Trophoblast cell (in vitro differentiated cells and primary cell): ENCODE measurements around the gene CHTF18.
"Not testable (repeated sequence)": the region's sequence is repeated elsewhere in the genome, so short reads cannot be mapped to it uniquely, and the experiment has no call there.

Experiments
- DNase-seq, 2 donors: peaks; one replicate each; pipeline ENCODE4 v3.0.0-alpha.2; 2016
- H2AFZ ChIP-seq: 2 replicates; pipeline ENCODE4 v1.6.1; 2013; ENCODE audit warnings: low read length, moderate library complexity, mild to moderate bottlenecking; ENCODE audit not compliant: insufficient read depth, poor library complexity
- H2AK5ac ChIP-seq: 2 replicates; pipeline ENCODE4 v1.6.1; 2013; ENCODE audit warnings: mild to moderate bottlenecking, low read length
- H2BK120ac ChIP-seq: 2 replicates; pipeline ENCODE4 v1.6.1; 2013; ENCODE audit warnings: low read length, mild to moderate bottlenecking, moderate library complexity; ENCODE audit not compliant: insufficient read depth, poor library complexity
- H2BK12ac ChIP-seq: 2 replicates; pipeline ENCODE4 v1.6.1; 2013; ENCODE audit warnings: mild to moderate bottlenecking, low read length, moderate library complexity
- H2BK5ac ChIP-seq: 2 replicates; pipeline ENCODE4 v1.6.1; 2013; ENCODE audit warnings: low read length, low read depth, moderate library complexity, mild to moderate bottlenecking; ENCODE audit not compliant: poor library complexity
- H3K14ac ChIP-seq: 2 replicates; pipeline ENCODE4 v1.6.1; 2013; ENCODE audit warnings: mild to moderate bottlenecking, low read length
- H3K18ac ChIP-seq: 2 replicates; pipeline ENCODE4 v1.6.1; 2013; ENCODE audit warnings: mild to moderate bottlenecking, low read length
- H3K23ac ChIP-seq: 2 replicates; pipeline ENCODE4 v1.6.1; 2013; ENCODE audit warnings: low read length
- H3K27ac ChIP-seq: 2 replicates; pipeline ENCODE4 v1.5.1; 2013; ENCODE audit warnings: low read depth, mild to moderate bottlenecking, inconsistent platforms, low read length, moderate library complexity
- H3K27me3 ChIP-seq: 2 replicates; pipeline ENCODE4 v1.6.1; 2013; ENCODE audit warnings: inconsistent platforms, mild to moderate bottlenecking, low read length, moderate library complexity; ENCODE audit not compliant: insufficient read depth
- H3K36me3 ChIP-seq, 2 experiments: 1 replicate in 1 of 2; 2 replicates in 1 of 2; pipeline ENCODE4 v1.6.1; 2013; ENCODE audit warnings: low read length in 2 of 2, mild to moderate bottlenecking in 2 of 2, moderate library complexity in 1 of 2; ENCODE audit not compliant: insufficient read depth in 2 of 2, control insufficient read depth in 1 of 2
- H3K4ac ChIP-seq: 2 replicates; pipeline ENCODE4 v1.6.1; 2013; ENCODE audit warnings: low read depth, mild to moderate bottlenecking, low read length, moderate library complexity
- H3K4me1 ChIP-seq, 2 experiments: 1 replicate in 1 of 2; 2 replicates in 1 of 2; pipeline ENCODE4 v1.6.1; 2013; ENCODE audit warnings: low read length in 2 of 2, mild to moderate bottlenecking in 2 of 2, moderate library complexity in 1 of 2; ENCODE audit not compliant: insufficient read depth in 2 of 2, control insufficient read depth in 1 of 2
- H3K4me2 ChIP-seq: 2 replicates; pipeline ENCODE4 v1.6.1; 2013; ENCODE audit warnings: inconsistent platforms, mild to moderate bottlenecking, low read length, moderate library complexity
- H3K4me3 ChIP-seq: 2 replicates; pipeline ENCODE4 v1.5.1; 2013; ENCODE audit warnings: mild to moderate bottlenecking, low read depth, low read length, inconsistent platforms
- H3K79me1 ChIP-seq: one replicate; pipeline ENCODE4 v1.6.1; 2013; ENCODE audit warnings: low read length
- H3K79me2 ChIP-seq: 2 replicates; pipeline ENCODE4 v1.6.1; 2013; ENCODE audit warnings: low read length, mild to moderate bottlenecking; ENCODE audit not compliant: control insufficient read depth, insufficient read depth, poor library complexity
- H3K9ac ChIP-seq: 2 replicates; pipeline ENCODE4 v1.6.1; 2013; ENCODE audit warnings: mild to moderate bottlenecking, low read length
- H3K9me3 ChIP-seq: 2 replicates; pipeline ENCODE4 v1.6.1; 2013; ENCODE audit warnings: low read depth, mild to moderate bottlenecking, control low read depth, inconsistent platforms, low read length; ENCODE audit not compliant: insufficient read depth
- H4K12ac ChIP-seq: 2 replicates; pipeline ENCODE4 v1.6.1; 2013; ENCODE audit warnings: low read depth, mild to moderate bottlenecking, low read length, moderate library complexity
- H4K8ac ChIP-seq: 2 replicates; pipeline ENCODE4 v1.6.1; 2013; ENCODE audit warnings: low read depth, mild to moderate bottlenecking, low read length, moderate library complexity
- H4K91ac ChIP-seq: one replicate; pipeline ENCODE4 v1.6.1; 2013; ENCODE audit warnings: low read depth, mild to moderate bottlenecking, low read length, moderate library complexity
- WGBS: extraction: QIAGEN DNeasy Blood & Tissue Kit; methylation state at CpG from one replicate; pipeline ENCODE4 v1.1.7; 2013; ENCODE audit warnings: missing lambda C conversion rate; ENCODE audit not compliant: insufficient read length, insufficient coverage; ENCODE audit errors: extremely low coverage; 5-methylcytosine and 5-hydroxymethylcytosine counted together

The CHTF18 gene

GRCh38 chr16:833411-833810, 45.0 kb downstream of the CHTF18 start:
- Histone ChIP-seq H2AFZ (no peak overlapping the region), H3K4ac (no peak overlapping the region), H4K12ac (no peak overlapping the region), H3K4me3 (no peak overlapping the region), H3K18ac (no peak overlapping the region), H2BK5ac (no peak overlapping the region), H3K79me1 (no peaks in the 10 kb centered on the region), H3K27ac (no peak overlapping the region), H4K8ac (no peak overlapping the region), H3K4me2 (no peak overlapping the region), H3K14ac (no peak overlapping the region), H3K27me3 (no peaks in the 10 kb centered on the region), H3K36me3 (no peaks in the 10 kb centered on the region), H3K4me1 (no peaks in the 10 kb centered on the region), H4K91ac (no peak overlapping the region), H3K9me3 (peaks cover 38% of the 10 kb centered on the region), H3K79me2 (no peaks in the 10 kb centered on the region), H2BK120ac (no peak overlapping the region), H2BK12ac (no peak overlapping the region), H3K9ac (no peak overlapping the region), H3K23ac (no peak overlapping the region), H2AK5ac (no peak overlapping the region)
- no peak for DNase-seq
- no CpG with 5 or more reads among the region's 14 CpGs for WGBS

GRCh38 chr16:835373-835772, 47.0 kb downstream of the CHTF18 start:
- no peaks in the 10 kb centered on the region for H3K27me3 ChIP-seq
- no peak overlapping the region for H2AK5ac ChIP-seq
- no peak overlapping the region for H2BK12ac ChIP-seq
- H3K9ac ChIP-seq = no peak overlapping the region
- H3K4me2 ChIP-seq = no peak overlapping the region
- H3K79me2 ChIP-seq = no peaks in the 10 kb centered on the region
- no CpG with 5 or more reads among the region's 10 CpGs for WGBS
- no peak overlapping the region for H3K18ac ChIP-seq
- DNase-seq = no peak
- no peak overlapping the region for H2AFZ ChIP-seq
- no peaks in the 10 kb centered on the region for H3K4me1 ChIP-seq
- no peaks in the 10 kb centered on the region for H3K36me3 ChIP-seq
- H3K14ac ChIP-seq = no peak overlapping the region
- H4K8ac ChIP-seq = no peak overlapping the region
- H4K91ac ChIP-seq = no peak overlapping the region
- H3K79me1 ChIP-seq = no peaks in the 10 kb centered on the region
- no peak overlapping the region for H2BK120ac ChIP-seq
- no peak overlapping the region for H2BK5ac ChIP-seq
- H3K9me3 ChIP-seq = peaks cover 43% of the 10 kb centered on the region
- no peak overlapping the region for H3K27ac ChIP-seq
- no peak overlapping the region for H3K4ac ChIP-seq
- H4K12ac ChIP-seq = no peak overlapping the region
- H3K23ac ChIP-seq = no peak overlapping the region
- peak overlapping the region; percentile 36 for H3K4me3 ChIP-seq

GRCh38 chr16:836221-836620, 47.8 kb downstream of the CHTF18 start:
- H3K9ac ChIP-seq = no peak overlapping the region

GRCh38 chr16:836822-837221, 48.4 kb downstream of the CHTF18 start:
- H2BK120ac ChIP-seq, DNase-seq, H3K18ac ChIP-seq, H3K4me3 ChIP-seq, H3K79me1 ChIP-seq, H2BK12ac ChIP-seq, H4K12ac ChIP-seq, H3K9ac ChIP-seq, H2AFZ ChIP-seq, H3K4me2 ChIP-seq, H3K79me2 ChIP-seq, H3K23ac ChIP-seq, H3K14ac ChIP-seq, H3K27ac ChIP-seq, H3K27me3 ChIP-seq, H2BK5ac ChIP-seq, H2AK5ac ChIP-seq, H3K4me1 ChIP-seq, H4K8ac ChIP-seq, H3K36me3 ChIP-seq, H4K91ac ChIP-seq, H3K4ac ChIP-seq: not testable (repeated sequence)
- WGBS = no CpG with 5 or more reads among the region's 3 CpGs
- peaks cover 51% of the 10 kb centered on the region for H3K9me3 ChIP-seq

More at GRCh38 chr16:836221-836620, 47.8 kb downstream of the CHTF18 start:
- Histone ChIP-seq H3K4me1 (no peaks in the 10 kb centered on the region), H2AK5ac (no peak overlapping the region), H4K12ac (no peak overlapping the region), H3K23ac (no peak overlapping the region), H2BK12ac (no peak overlapping the region), H3K4ac (no peak overlapping the region), H2AFZ (no peak overlapping the region), H3K79me1 (no peaks in the 10 kb centered on the region), H3K36me3 (no peaks in the 10 kb centered on the region), H4K91ac (no peak overlapping the region), H4K8ac (no peak overlapping the region), H3K9me3 (peaks cover 46% of the 10 kb centered on the region), H3K27ac (no peak overlapping the region), H3K27me3 (no peaks in the 10 kb centered on the region), H3K4me2 (no peak overlapping the region), H2BK5ac (no peak overlapping the region), H3K18ac (no peak overlapping the region), H3K4me3 (no peak overlapping the region), H3K14ac (no peak overlapping the region), H3K79me2 (no peaks in the 10 kb centered on the region), H2BK120ac (no peak overlapping the region)
- DNase-seq = no peak
- WGBS = no CpG with 5 or more reads among the region's 4 CpGs
